Mucosa of descending colon (tissue), 3 donors: Measurements from ENCODE around the gene KRT38. TPM values are rescaled to one million over a fixed set of nuclear protein-coding genes. Genes with fewer than 3 reads are reported as not detected.

Experiments used
- ATAC-seq: fragments of 200-7000 bp; cut with Tn5 transposase; one replicate; pipeline ENCODE4 v1.9.1; 2020; ENCODE audit warnings: mild to moderate bottlenecking, moderate library complexity
- DNase-seq, 3 donors: peaks; one replicate each; pipeline ENCODE4 v3.0.0-alpha.2; 2020
- H3K36me3 ChIP-seq: fragments of 200-600 bp; one replicate; pipeline ENCODE4 v1.8.0; 2021; ENCODE audit warnings: low read depth, mild to moderate bottlenecking
- H3K4me1 ChIP-seq: fragments of 200-600 bp; one replicate; pipeline ENCODE4 v1.8.0; 2021; ENCODE audit warnings: low read depth, mild to moderate bottlenecking
- H3K4me3 ChIP-seq: fragments of 200-600 bp; one replicate; pipeline ENCODE4 v1.8.0; 2021; ENCODE audit warnings: mild to moderate bottlenecking
- H3K9me3 ChIP-seq: fragments of 200-600 bp; one replicate; pipeline ENCODE4 v1.8.0; 2021; ENCODE audit warnings: mild to moderate bottlenecking
- CTCF ChIP-seq: fragments of 200-600 bp; IDR thresholded peaks from one replicate; pipeline ENCODE4 v1.8.0; 2022; ENCODE audit warnings: antibody characterized with exemption, mild to moderate bottlenecking
- intact Hi-C, 2 donors: fragments of 100-400 bp; cut with DNase I in 1 of 2; cut with micrococcal nuclease in 1 of 2; formaldehyde crosslinking; loops; one replicate each; pipeline versions ENCODE4 v1.11.0 to v1.11.1; 2022; cut with DNase I, micrococcal nuclease
- total RNA-seq, 3 donors: library from RNA; stranded (reverse); fragmentation: NEBNext Ultra II Directional in 2 of 3; extraction: Animal tissue kit (Norgen Biotek cat#: 25700) in 2 of 3; gene quantifications; one replicate each; pipeline versions ENCODE4 v1.2.1 to v1.2.4, GENCODE V29; 2021 to 2023
- donor health status: DM: no; HTN: no; CAD: no; lungs with moderate emphysema.
- donor health status: DM: no; HTN: no; CAD: no.
- donor health status: DM: no; HTN: yes; CAD: no.

The KRT38 gene
- total RNA-seq, 3 donors from 2014 or later = not detected

GRCh38 chr17:41467561-41467960, 26.8 kb upstream of the KRT38 start:
- no peaks in the 10 kb centered on the region for H3K4me1 ChIP-seq
- no peak for TF ChIP-seq CTCF
- DNase-seq = no peak
- no peak for ATAC-seq
- no peak overlapping the region for H3K4me3 ChIP-seq
- intact Hi-C loops = no loop called here
- H3K9me3 ChIP-seq = no peaks in the 10 kb centered on the region
- no peaks in the 10 kb centered on the region for H3K36me3 ChIP-seq

GRCh38 chr17:41466988-41467387, 26.2 kb upstream of the KRT38 start, which contains the start of gene KRT32:
Gene KRT32, minus strand, starts transcription at chr17:41467386. Its CDS starts 61 bp downstream, at chr17:41467325.
- DNase-seq = no peak
- no peaks in the 10 kb centered on the region for H3K36me3 ChIP-seq
- ATAC-seq = no peak
- no peaks in the 10 kb centered on the region for H3K9me3 ChIP-seq
- no peak within 1 kb of the TSS for H3K4me3 ChIP-seq
- intact Hi-C loops = no loop called here
- no peak for TF ChIP-seq CTCF
- no peaks in the 10 kb centered on the region for H3K4me1 ChIP-seq

- no peaks in the 10 kb centered on the region for H3K36me3 ChIP-seq
- no peaks in the 10 kb centered on the region for H3K4me1 ChIP-seq
- ATAC-seq (no peak), DNase-seq (no peak)
- H3K9me3 ChIP-seq = no peaks in the 10 kb centered on the region
- no peak overlapping the region for H3K4me3 ChIP-seq
- intact Hi-C loops = no loop called here
- TF ChIP-seq CTCF = no peak
Measured at GRCh38 chr17:41464682-41465081, 23.9 kb upstream of the KRT38 start.

- TF ChIP-seq CTCF = no peak
- no peaks in the 10 kb centered on the region for H3K36me3 ChIP-seq
- no peaks in the 10 kb centered on the region for H3K4me1 ChIP-seq
- H3K4me3 ChIP-seq = no peak overlapping the region
- ATAC-seq = no peak
- intact Hi-C loops = no loop called here
- H3K9me3 ChIP-seq = no peaks in the 10 kb centered on the region
- no peak for DNase-seq
Measured at GRCh38 chr17:41464173-41464572, 23.4 kb upstream of the KRT38 start.

GRCh38 chr17:41463746-41464145, 23.0 kb upstream of the KRT38 start:
- DNase-seq (no peak), ATAC-seq (no peak)
- Histone ChIP-seq H3K4me1 (no peaks in the 10 kb centered on the region), H3K4me3 (no peak overlapping the region), H3K36me3 (no peaks in the 10 kb centered on the region), H3K9me3 (no peaks in the 10 kb centered on the region)
- intact Hi-C loops = no loop called here
- TF ChIP-seq CTCF = no peak

- H3K36me3 ChIP-seq = no peaks in the 10 kb centered on the region
- intact Hi-C loops = no loop called here
Measured at GRCh38 chr17:41462705-41463104, 21.9 kb upstream of the KRT38 start.

More at GRCh38 chr17:41462705-41463104, 21.9 kb upstream of the KRT38 start:
- DNase-seq = no peak
- no peak for ATAC-seq
- TF ChIP-seq CTCF = no peak
- H3K9me3 ChIP-seq = no peaks in the 10 kb centered on the region
- no peaks in the 10 kb centered on the region for H3K4me1 ChIP-seq
- H3K4me3 ChIP-seq = no peak overlapping the region
